Posterior vena cava (tissue), 2 donors: ENCODE results near the gene CDKAL1. TPM values are rescaled to one million over a fixed set of nuclear protein-coding genes. Genes with fewer than 3 reads are reported as not detected.
"Not testable (repeated sequence)": the region's sequence is repeated elsewhere in the genome, so short reads cannot be mapped to it uniquely, and the experiment has no call there.

ENCODE experiments used
- DNase-seq: peaks from one replicate; pipeline ENCODE4 v3.0.0-alpha.2; 2020; ENCODE audit warnings: low spot score
- intact Hi-C, 2 donors: fragments of 100-400 bp; cut with DNase I; formaldehyde crosslinking; loops; one replicate each; pipeline versions ENCODE4 v1.14.1 to v1.14.2; 2022 to 2023
- total RNA-seq, 2 donors: library from RNA; stranded (reverse); fragmentation: NEBNext Ultra II Directional; extraction: Animal tissue kit (Norgen Biotek cat#: 25700); gene quantifications; one replicate each; pipeline ENCODE4 v1.2.1, GENCODE V29; 2021
- donor health status: DM: yes; HTN: yes; CAD: no.
- donor health status: DM: yes; HTN: yes; CAD: no.

CDKAL1 gene
- total RNA-seq, 2 donors from 2014 or later: 13.1 TPM

- intact Hi-C loops: no loop called here
- no peak for DNase-seq
Measured at GRCh38 chr6:20716865-20717264, 182.6 kb downstream of the CDKAL1 start.

GRCh38 chr6:20717743-20718142 is 183.5 kb downstream of the CDKAL1 start:
- intact Hi-C loops: no loop called here
- no peak for DNase-seq

- intact Hi-C loops: no loop called here
- DNase-seq: no peak
Measured at GRCh38 chr6:20718705-20719653, 184.7 kb downstream of the CDKAL1 start.

- no peak for DNase-seq
- intact Hi-C loops: loop anchor here in 1 of 2 donors (5.0 kb wide), 2 partner anchors 383 to 1137 kb away; no protein-coding TSS in a partner anchor
Measured at GRCh38 chr6:20719980-20720379, 185.7 kb downstream of the CDKAL1 start.

- intact Hi-C loops: loop anchor here in 1 of 2 donors (5.0 kb wide), 2 partner anchors 384 to 1136 kb away; no protein-coding TSS in a partner anchor
- not testable (repeated sequence) for DNase-seq
Measured at GRCh38 chr6:20721121-20721520, 186.9 kb downstream of the CDKAL1 start.

GRCh38 chr6:20722455-20722854 is 188.2 kb downstream of the CDKAL1 start:
- intact Hi-C loops: loop anchor here in 1 of 2 donors (5.0 kb wide), 2 partner anchors 385 to 1135 kb away; no protein-coding TSS in a partner anchor
- DNase-seq: no peak

GRCh38 chr6:20723236-20723635 is 189.0 kb downstream of the CDKAL1 start:
- DNase-seq: no peak
- intact Hi-C loops: loop anchor here in 1 of 2 donors (5.0 kb wide), 2 partner anchors 386 to 1134 kb away; no protein-coding TSS in a partner anchor

- intact Hi-C loops: loop anchor here in 1 of 2 donors (5.0 kb wide), 2 partner anchors 387 to 1133 kb away; no protein-coding TSS in a partner anchor
- no peak for DNase-seq
Measured at GRCh38 chr6:20724443-20725190, 190.4 kb downstream of the CDKAL1 start.

- DNase-seq, intact Hi-C loops: not testable (repeated sequence)
Measured at GRCh38 chr6:20725235-20725634, 191.0 kb downstream of the CDKAL1 start.

- intact Hi-C loops: no loop called here
- no peak for DNase-seq
Measured at GRCh38 chr6:20729086-20729485, 194.8 kb downstream of the CDKAL1 start.

GRCh38 chr6:20732362-20732761 is 198.1 kb downstream of the CDKAL1 start:
- DNase-seq, intact Hi-C loops: not testable (repeated sequence)

- intact Hi-C loops: no loop called here
- DNase-seq: no peak
Measured at GRCh38 chr6:20732896-20733295, 198.6 kb downstream of the CDKAL1 start.

GRCh38 chr6:20737912-20738311 is 203.7 kb downstream of the CDKAL1 start:
- DNase-seq: no peak
- intact Hi-C loops: no loop called here

GRCh38 chr6:20740088-20740487 is 205.8 kb downstream of the CDKAL1 start:
- intact Hi-C loops: no loop called here
- no peak for DNase-seq

GRCh38 chr6:20740727-20741126 is 206.5 kb downstream of the CDKAL1 start:
- intact Hi-C loops: no loop called here
- DNase-seq: no peak

- DNase-seq: no peak
- intact Hi-C loops: no loop called here
Measured at GRCh38 chr6:20741490-20741889, 207.2 kb downstream of the CDKAL1 start.

- intact Hi-C loops: no loop called here
- DNase-seq: no peak
Measured at GRCh38 chr6:20744911-20745557, 210.8 kb downstream of the CDKAL1 start.

- intact Hi-C loops: no loop called here
- no peak for DNase-seq
Measured at GRCh38 chr6:20746024-20746423, 211.8 kb downstream of the CDKAL1 start.

GRCh38 chr6:20746805-20747558 is 212.7 kb downstream of the CDKAL1 start:
- no peak for DNase-seq
- intact Hi-C loops: no loop called here
